GM03348 (cell line): ENCODE results near the gene PRG3.
"Not testable (repeated sequence)": the region's sequence is repeated elsewhere in the genome, so short reads cannot be mapped to it uniquely, and the experiment has no call there.

Experiments
- DNase-seq: peaks from one replicate; pipeline ENCODE4 v3.0.0; 2012; ENCODE audit warnings: low spot score

The PRG3 gene

DNA sequence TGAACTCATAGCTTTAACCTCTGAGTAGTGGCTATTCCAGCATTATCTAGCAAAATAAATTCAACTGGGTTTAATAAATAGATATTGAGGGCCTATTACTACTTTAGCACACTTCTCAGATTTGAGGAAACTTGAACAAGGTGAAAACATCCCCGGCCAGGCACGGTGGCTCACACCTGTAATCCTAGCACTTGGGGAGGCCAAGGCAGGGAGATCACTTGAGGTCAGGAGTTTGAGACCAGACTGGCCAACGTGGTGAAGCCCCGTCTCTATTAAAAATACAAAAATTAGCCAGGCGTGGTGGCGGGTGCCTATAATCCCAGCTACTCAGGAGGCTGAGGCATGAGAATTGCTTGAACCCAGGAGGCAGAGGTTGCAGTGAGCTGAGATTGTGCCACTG is 44.1 kb downstream of the PRG3 start:
- not testable (repeated sequence) for DNase-seq

DNA sequence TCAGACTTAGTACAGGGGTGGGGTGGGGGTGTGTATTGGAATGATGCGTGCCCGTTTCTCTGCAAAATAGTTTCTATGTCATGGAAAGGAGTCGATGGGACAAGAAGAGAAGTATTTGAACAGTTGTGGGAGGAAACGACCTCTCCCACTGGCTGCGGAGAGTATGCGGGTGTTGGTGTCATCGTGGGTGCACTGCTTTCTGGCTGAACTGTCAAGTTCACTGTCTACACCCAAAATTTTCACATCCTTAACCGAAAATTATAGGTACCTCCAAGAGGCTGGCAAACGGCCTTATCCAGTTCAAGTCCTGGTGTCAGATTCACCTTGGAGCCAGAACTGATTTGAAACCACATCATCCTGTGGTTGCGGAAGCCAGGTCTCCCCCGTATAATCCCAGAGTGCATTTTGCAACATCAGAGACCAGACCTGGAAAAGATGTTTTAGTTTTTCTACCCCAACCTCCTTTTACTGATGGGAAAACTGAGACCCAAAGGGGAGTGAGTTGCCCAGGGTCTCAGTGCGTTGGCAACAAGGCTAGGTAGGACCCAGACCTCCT is 44.8 kb downstream of the PRG3 start:
- DNase-seq: peak; percentile 34

DNA sequence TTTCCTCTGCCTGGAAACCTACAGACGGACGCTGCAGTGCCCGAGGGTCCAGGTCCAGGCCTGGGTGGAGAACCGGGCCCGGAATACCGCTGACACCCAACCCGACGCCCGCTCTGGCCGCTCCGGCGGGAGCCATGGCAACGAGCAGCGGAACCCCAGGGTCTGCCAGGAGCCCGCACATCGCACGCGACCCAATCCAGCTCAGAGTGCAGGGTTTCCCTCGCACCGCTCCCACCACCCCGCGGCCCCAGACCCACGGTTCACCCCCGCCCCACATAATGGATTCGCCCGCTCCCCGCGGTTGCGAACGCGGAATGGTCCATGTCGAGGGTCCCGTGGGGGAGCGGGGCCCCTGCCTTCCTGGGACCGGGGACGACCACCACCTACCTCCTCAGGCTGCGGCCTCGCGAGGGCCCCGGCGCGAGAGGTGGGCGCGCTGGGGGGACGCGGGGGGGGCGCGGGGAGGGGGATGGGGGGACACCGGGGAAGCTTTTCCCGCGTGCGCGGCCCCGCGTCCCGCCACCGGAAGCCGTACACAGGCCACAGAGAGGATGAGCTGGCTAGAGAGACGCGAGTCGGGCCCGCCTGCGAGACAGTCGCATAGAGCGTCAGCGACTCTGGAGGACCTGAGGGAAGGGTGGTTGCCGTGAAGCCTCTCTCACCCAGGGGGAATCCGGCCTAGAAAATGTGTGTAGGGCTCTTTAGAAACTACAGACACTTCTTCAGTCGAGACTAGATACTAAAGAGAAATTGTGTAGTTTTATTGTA is 45.4 kb downstream of the PRG3 start, which contains the start of gene SSRP1:
SSRP1 (minus strand) TSS at position 550 of the 768 bp plus-strand sequence. CDS start 771 bp downstream, outside the sequence.
- peak; percentile 94 for DNase-seq

DNA sequence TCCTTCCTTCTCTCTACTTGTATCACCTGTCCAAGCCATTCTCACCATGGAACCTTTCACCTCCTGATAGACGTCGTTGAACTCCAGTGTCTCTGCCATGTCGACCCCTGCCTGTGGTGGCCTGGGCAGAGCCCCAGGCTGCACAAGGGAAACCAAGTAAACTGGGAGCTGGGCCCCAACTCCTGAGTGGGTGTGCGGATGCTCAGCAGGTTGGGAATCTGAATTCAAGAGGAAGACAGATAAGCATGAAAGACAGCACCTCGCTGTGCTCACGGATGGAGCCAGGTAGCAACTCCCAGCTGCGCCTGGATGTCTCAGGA is 46.0 kb downstream of the PRG3 start:
- DNase-seq: no peak

DNA sequence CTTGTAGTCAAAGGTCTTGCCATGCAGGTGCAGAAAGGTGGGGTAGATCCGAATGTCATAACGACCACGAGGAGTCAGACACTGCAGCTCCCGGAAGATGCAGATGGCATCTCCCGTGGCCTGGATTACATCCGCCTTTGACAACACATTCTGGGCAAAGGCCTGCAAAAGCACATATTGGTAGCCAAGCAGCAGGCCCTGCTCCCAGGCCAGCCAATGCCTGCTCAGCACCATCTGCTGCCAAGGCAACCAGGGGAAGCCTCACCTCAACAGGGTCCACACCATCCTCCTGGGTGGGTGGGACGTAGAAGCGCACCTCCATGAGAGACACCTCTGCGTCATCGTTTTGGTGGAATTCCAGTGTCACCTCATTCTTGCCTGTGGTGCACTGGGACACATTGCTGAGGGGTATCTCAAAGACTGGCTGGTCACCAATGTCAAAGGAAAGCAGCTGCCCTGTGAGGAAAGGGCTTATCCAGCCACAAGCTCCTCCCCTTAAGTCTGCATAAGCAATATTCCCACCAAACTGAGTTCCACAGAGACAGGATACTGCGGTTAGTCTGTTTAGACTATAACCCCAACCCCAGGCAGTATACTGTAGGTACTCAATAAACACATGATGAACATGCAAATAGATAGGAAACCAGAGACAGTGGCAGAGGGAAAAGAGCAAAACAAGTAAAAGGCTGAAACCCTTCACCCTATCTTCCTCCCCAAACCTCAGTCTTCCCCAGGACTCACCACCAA is 48.1 kb downstream of the PRG3 start:
- DNase-seq: no peak

DNA sequence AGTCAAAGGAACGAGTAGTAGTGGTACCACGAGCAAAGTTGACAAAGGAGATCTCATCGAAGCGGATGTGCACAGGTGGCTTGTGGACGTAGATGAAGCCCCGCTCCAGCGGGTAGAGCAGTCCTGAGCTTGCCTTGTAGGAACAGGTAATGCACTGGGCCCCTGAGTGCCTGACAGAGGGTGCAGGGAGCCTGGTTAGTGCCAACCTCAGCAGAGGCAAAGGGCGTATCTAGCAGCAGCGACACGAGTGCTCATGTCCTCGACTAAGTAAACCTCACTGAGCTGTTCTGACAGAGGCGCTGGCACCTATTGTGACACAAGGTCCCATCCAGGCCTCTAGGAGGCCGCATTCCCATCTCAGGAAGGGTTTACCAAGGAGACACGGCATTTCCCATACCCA is 49.2 kb downstream of the PRG3 start:
- DNase-seq: no peak

DNA sequence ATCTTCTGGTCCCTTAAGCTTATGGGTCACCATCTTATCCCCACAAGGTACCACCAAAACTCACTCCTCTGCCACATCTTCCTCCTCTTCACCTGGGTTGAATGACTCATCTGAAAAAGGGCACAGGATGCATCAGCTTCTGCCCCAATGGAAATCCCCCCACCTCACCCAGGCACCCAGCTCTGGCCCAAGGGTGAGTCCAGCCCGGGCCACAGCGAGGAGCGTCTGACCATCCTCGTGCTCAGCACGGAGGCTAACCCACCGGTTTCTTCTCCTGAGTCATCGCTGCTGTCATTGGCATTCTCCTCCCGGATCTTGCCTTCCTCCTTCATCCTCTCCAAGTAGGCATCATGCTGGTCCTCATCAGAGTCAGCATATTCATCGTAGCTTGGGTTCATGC is 50.9 kb downstream of the PRG3 start:
- DNase-seq: no peak

DNA sequence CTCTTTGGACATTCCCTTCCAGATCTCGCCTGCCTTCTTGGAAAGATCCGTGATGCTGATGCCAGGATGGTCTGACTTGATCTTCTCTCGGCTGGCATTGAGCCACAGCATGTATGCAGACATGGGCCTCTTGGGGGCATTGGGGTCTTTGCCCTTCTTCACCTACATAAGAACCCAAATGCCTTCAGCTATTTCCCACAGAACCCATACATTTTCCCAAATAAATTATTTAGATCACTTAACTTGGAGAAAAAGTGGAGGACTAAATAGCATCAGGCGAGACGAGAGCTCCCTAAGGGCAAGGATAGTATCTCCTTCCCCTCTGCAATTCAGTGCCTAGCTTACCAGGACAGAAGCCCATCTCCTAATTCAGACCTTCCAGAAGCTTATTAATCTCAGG is 53.2 kb downstream of the PRG3 start:
- DNase-seq: no peak
